Gastroesophageal sphincter (tissue), 3 donors: ENCODE results near the gene L1CAM.

Experiments
- POLR2A ChIP-seq, 2 donors: fragments of 450-650 bp; IDR thresholded peaks; one replicate each; pipeline ENCODE4 v1.6.1; 2017; ENCODE audit warnings: antibody characterized with exemption in 2 of 2, mild to moderate bottlenecking in 2 of 2, moderate library complexity in 1 of 2
- POLR2AphosphoS5 ChIP-seq: sonication (generic); formaldehyde crosslinking; IDR thresholded peaks from one replicate; pipeline ENCODE4 v1.6.1; 2017; ENCODE audit warnings: antibody characterized with exemption
- TF ChIP-seq, protein P1 (sequence below), 4 experiments: fragments of 200-600 bp in 2 of 4; fragments of 450-650 bp in 2 of 4; sonication (generic) in 1 of 4; IDR thresholded peaks; one replicate each; pipeline ENCODE4 v1.5.1; 2017 to 2019; ENCODE audit warnings: antibody characterized with exemption in 4 of 4, mild to moderate bottlenecking in 2 of 4, moderate library complexity in 2 of 4

GRCh38 chrX:153927922-153928760, 42.2 kb upstream of the L1CAM start:
- TF ChIP-seq POLR2AphosphoS5 = peak; percentile 12
- TF ChIP-seq, protein P1, sequence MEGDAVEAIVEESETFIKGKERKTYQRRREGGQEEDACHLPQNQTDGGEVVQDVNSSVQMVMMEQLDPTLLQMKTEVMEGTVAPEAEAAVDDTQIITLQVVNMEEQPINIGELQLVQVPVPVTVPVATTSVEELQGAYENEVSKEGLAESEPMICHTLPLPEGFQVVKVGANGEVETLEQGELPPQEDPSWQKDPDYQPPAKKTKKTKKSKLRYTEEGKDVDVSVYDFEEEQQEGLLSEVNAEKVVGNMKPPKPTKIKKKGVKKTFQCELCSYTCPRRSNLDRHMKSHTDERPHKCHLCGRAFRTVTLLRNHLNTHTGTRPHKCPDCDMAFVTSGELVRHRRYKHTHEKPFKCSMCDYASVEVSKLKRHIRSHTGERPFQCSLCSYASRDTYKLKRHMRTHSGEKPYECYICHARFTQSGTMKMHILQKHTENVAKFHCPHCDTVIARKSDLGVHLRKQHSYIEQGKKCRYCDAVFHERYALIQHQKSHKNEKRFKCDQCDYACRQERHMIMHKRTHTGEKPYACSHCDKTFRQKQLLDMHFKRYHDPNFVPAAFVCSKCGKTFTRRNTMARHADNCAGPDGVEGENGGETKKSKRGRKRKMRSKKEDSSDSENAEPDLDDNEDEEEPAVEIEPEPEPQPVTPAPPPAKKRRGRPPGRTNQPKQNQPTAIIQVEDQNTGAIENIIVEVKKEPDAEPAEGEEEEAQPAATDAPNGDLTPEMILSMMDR (IDR thresholded peaks at IDR 0.05) = peak in 3 of 4 experiments; percentile 22 to 45 (median 32)
- TF ChIP-seq POLR2A (IDR thresholded peaks at IDR 0.05) = peak; percentile 88 to 90
